A549 (cell line): ENCODE measurements around the gene CMTR2. TPM values are rescaled to one million over a fixed set of nuclear protein-coding genes. Genes with fewer than 3 reads are reported as not detected.

Source experiments
- ATAC-seq, 2 experiments: fragments of 200-7000 bp in 1 of 2; fragments of >200 bp in 1 of 2; cut with Nextera tagmentation in 1 of 2; cut with Tn5 transposase in 1 of 2; 3 replicates each; pipeline versions ENCODE4 v1.8.0 to v1.9.1; 2018 to 2020; ENCODE audit warnings: mild to moderate bottlenecking in 1 of 2, moderate library complexity in 1 of 2
- CTCF ChIA-PET: fragments of 300-600 bp; sonication (Branson Sonifier 250); formaldehyde crosslinking; extraction: SDS; loops from one replicate; lab custom pipeline; 2021; ENCODE audit warnings: antibody characterized with exemption, inconsistent platforms; lab: Yijun Ruan, JAX
- POLR2A ChIA-PET: fragments of 350-600 bp; formaldehyde crosslinking; extraction: SDS; loops from one replicate; lab custom pipeline; 2021; ENCODE audit warnings: antibody characterized with exemption, inconsistent platforms; lab: Yijun Ruan, JAX
- DNase-seq, 2 experiments: peaks; one replicate each; pipeline versions ENCODE4 v3.0.0 to v3.0.0-alpha.2; 2011 to 2016; ENCODE audit warnings: low read depth in 1 of 2, low spot score in 1 of 2
- FAIRE-seq: peaks from 2 replicates; lab custom pipeline; 2011; peaks lifted over from hg19 to GRCh38; lab: Jason Lieb, UNC
- H3K27ac ChIP-seq, 2 experiments: fragments of >200 bp; sonication (Bioruptor Twin); formaldehyde crosslinking; 3 replicates each; pipeline ENCODE4 v1.5.1; 2016 to 2017
- H3K4me1 ChIP-seq: fragments of >200 bp; sonication (Bioruptor Twin); formaldehyde crosslinking; 3 replicates; pipeline ENCODE4 v1.6.1; 2016
- H3K4me2 ChIP-seq: fragments of >200 bp; sonication (Bioruptor Twin); formaldehyde crosslinking; 3 replicates; pipeline ENCODE4 v1.6.1; 2016
- H3K4me3 ChIP-seq: fragments of >200 bp; sonication (Bioruptor Twin); formaldehyde crosslinking; 3 replicates; pipeline ENCODE4 v1.5.1; 2016
- H3K9me3 ChIP-seq: fragments of >200 bp; sonication (Bioruptor Twin); formaldehyde crosslinking; 3 replicates; pipeline ENCODE4 v1.6.1; 2016
- BCL3 ChIP-seq: fragments of >200 bp; sonication (Bioruptor Twin); formaldehyde crosslinking; IDR thresholded peaks from 3 replicates; pipeline ENCODE4 v1.6.1; 2016
- CHD2 ChIP-seq: fragments of 150-350 bp; IDR thresholded peaks from 2 replicates; pipeline ENCODE4 v1.6.1; 2014; ENCODE audit warnings: low read length; ENCODE audit not compliant: partially characterized antibody
- CHD4 ChIP-seq: fragments of 200-600 bp; sonication (generic); IDR thresholded peaks from 2 replicates; pipeline ENCODE4 v1.6.1; 2016; ENCODE audit warnings: antibody characterized with exemption, mild to moderate bottlenecking, borderline replicate concordance
- FOSB ChIP-seq: fragments of 250-450 bp; sonication (Bioruptor Pico); IDR thresholded peaks from 2 replicates; pipeline ENCODE4 v1.5.0; 2020; ENCODE audit warnings: mild to moderate bottlenecking, moderate library complexity
- HDAC2 ChIP-seq: fragments of 200-600 bp; sonication (generic); IDR thresholded peaks from 2 replicates; pipeline ENCODE4 v1.6.1; 2016
- HEYL ChIP-seq: fragments of 250-450 bp; sonication (Bioruptor Pico); IDR thresholded peaks from 2 replicates; pipeline ENCODE4 v1.8.0; 2021; ENCODE audit warnings: mild to moderate bottlenecking, moderate library complexity
- HOXB5 ChIP-seq: fragments of 250-450 bp; sonication (Bioruptor Pico); IDR thresholded peaks from 2 replicates; pipeline ENCODE4 v1.5.0; 2020; ENCODE audit warnings: mild to moderate bottlenecking, moderate library complexity
- KDM5A ChIP-seq: fragments of 200-600 bp; sonication (generic); IDR thresholded peaks from 2 replicates; pipeline ENCODE4 v1.6.1; 2016; ENCODE audit warnings: antibody characterized with exemption, mild to moderate bottlenecking
- MAFK ChIP-seq: fragments of 450-650 bp; IDR thresholded peaks from 2 replicates; pipeline ENCODE4 v1.6.1; 2014; ENCODE audit not compliant: partially characterized antibody
- PHF8 ChIP-seq: fragments of 200-600 bp; sonication (generic); IDR thresholded peaks from 2 replicates; pipeline ENCODE4 v1.6.1; 2016; ENCODE audit warnings: low read depth, mild to moderate bottlenecking, antibody characterized with exemption, moderate library complexity, borderline replicate concordance
- POLR2AphosphoS2 ChIP-seq: conservative IDR thresholded peaks from 2 replicates; pipeline ENCODE4 v1.6.1; 2012; ENCODE audit warnings: low read length, improper control_type of control experiment, inconsistent platforms
- RCOR1 ChIP-seq: fragments of 150-350 bp; IDR thresholded peaks from 2 replicates; pipeline ENCODE4 v1.6.1; 2014; ENCODE audit warnings: antibody characterized with exemption, low read length, low read depth
- SREBF2 ChIP-seq: fragments of 450-650 bp; IDR thresholded peaks from 2 replicates; pipeline ENCODE4 v1.6.1; 2014; ENCODE audit warnings: mild to moderate bottlenecking, moderate library complexity
- WGBS: methylation state at CpG from one replicate; pipeline ENCODE4 v1.1.6; 2017; ENCODE audit errors: missing lambda C conversion rate; 5-methylcytosine and 5-hydroxymethylcytosine counted together
- polyA plus RNA-seq, 4 experiments: library from polyadenylated mRNA; depleted of rRNA in 3 of 4; stranded (reverse); fragments of >200 nt; fragmentation: RNase III in 1 of 4; extraction: RNeasy Plus Mini Kit Qiagen cat#74134 plus additional on column Dnase treatment in 1 of 4; gene quantifications; 2 replicates in 3 of 4; 3 replicates in 1 of 4; pipeline ENCODE4 v1.2.3, GENCODE V29; 2011 to 2017
- TF ChIP-seq, protein P1 (sequence below): fragments of 200-600 bp; sonication (generic); IDR thresholded peaks from 2 replicates; pipeline ENCODE4 v1.6.1; 2016; ENCODE audit warnings: antibody characterized with exemption, mild to moderate bottlenecking, moderate library complexity
- TF ChIP-seq, protein P2 (sequence below): fragments of >200 bp; sonication (Bioruptor Twin); formaldehyde crosslinking; IDR thresholded peaks from 2 replicates; pipeline ENCODE4 v1.6.1; 2016

CMTR2 gene
- polyA plus RNA-seq, 2 of the 4 experiments (the other 2 are of a cell fraction): 16.9 to 34.9 TPM

DNA sequence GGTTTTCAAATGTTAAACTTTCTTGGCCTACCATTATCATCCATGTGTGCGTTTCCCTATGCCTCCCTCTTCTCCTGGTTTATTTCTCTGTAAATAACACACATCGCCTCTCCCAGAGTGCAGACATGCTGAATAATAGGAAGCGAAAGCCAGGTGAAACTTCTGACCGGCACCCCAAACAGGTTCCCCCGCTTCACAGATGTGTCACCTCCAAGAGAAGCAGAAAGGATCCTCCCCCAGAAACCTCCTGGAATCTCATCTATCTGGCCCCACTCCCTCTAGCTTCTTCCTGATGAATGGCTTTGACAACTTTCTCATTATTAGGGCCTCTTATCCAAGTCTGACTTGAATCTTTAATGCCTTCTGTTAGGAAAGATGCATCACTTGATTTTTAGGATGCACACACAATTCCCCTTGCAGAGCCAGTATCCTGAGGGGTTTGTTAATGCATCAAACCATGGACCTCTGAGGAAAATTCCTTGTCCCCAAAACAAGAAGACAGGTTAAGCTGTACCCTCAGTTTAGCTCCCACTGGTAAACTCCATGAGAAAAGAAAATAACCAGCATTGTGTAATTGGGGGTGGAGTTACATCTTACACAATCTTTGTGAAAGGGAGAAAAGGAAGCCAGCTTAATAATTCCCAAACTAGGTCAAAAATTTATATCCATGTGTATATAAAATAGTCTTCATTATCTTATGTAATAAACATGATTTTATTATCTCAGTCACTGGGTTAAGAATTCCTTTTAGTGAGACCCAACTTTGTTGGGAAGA, 38.6 kb downstream of the CMTR2 start:
- WGBS: 29% methylated on average over 5 of the region's 5 CpGs
- DNase-seq: no peak
- H3K27ac ChIP-seq: no peak overlapping the region
- ATAC-seq: no peak
- no peaks in the 10 kb centered on the region for H3K9me3 ChIP-seq
- no peaks in the 10 kb centered on the region for H3K4me1 ChIP-seq
- FAIRE-seq: no peak
- POLR2A ChIA-PET: no interaction called here
- TF ChIP-seq FOSB (CRISPR knock-in tag) (no peak), HOXB5 (CRISPR knock-in tag) (no peak)
- TF ChIP-seq, all 56 proteins: peak for 0
- CTCF ChIA-PET: interaction anchor here (1.2 to 1.6 kb wide), 3 partner anchors 11 to 108 kb away, joined by 3 to 4 read pairs (median 3); partner anchors contain the start of gene CALB2
- Histone ChIP-seq H3K4me2 (no peak overlapping the region), H3K4me3 (no peak overlapping the region)

DNA sequence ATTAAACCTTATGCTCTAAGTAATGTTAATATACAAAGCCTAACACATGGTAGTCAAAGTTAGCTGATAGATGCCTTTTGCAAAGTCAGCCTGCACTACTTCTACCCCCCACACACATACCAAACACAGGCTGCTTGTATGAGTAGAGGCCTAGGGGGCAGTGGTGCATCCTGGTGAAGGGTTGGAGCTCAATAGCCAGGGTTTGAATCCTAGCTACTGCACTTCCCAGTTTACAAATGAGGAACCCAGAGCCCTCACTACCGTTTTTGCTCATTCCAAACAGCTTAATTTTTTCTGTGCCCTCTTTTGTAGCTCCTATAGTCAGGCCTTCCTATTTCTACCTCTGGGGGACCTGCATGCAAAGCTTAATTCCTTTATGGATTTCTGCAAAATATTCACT, 39.8 kb downstream of the CMTR2 start:
- POLR2A ChIA-PET: no interaction called here
- TF ChIP-seq SREBF2: no peak
- TF ChIP-seq, protein P1, sequence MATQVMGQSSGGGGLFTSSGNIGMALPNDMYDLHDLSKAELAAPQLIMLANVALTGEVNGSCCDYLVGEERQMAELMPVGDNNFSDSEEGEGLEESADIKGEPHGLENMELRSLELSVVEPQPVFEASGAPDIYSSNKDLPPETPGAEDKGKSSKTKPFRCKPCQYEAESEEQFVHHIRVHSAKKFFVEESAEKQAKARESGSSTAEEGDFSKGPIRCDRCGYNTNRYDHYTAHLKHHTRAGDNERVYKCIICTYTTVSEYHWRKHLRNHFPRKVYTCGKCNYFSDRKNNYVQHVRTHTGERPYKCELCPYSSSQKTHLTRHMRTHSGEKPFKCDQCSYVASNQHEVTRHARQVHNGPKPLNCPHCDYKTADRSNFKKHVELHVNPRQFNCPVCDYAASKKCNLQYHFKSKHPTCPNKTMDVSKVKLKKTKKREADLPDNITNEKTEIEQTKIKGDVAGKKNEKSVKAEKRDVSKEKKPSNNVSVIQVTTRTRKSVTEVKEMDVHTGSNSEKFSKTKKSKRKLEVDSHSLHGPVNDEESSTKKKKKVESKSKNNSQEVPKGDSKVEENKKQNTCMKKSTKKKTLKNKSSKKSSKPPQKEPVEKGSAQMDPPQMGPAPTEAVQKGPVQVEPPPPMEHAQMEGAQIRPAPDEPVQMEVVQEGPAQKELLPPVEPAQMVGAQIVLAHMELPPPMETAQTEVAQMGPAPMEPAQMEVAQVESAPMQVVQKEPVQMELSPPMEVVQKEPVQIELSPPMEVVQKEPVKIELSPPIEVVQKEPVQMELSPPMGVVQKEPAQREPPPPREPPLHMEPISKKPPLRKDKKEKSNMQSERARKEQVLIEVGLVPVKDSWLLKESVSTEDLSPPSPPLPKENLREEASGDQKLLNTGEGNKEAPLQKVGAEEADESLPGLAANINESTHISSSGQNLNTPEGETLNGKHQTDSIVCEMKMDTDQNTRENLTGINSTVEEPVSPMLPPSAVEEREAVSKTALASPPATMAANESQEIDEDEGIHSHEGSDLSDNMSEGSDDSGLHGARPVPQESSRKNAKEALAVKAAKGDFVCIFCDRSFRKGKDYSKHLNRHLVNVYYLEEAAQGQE: no peak
- TF ChIP-seq, protein P2, sequence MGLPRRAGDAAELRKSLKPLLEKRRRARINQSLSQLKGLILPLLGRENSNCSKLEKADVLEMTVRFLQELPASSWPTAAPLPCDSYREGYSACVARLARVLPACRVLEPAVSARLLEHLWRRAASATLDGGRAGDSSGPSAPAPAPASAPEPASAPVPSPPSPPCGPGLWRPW: no peak
- TF ChIP-seq, all 56 proteins: peak for 0
- CTCF ChIA-PET: interaction anchor here (1.2 to 1.6 kb wide), 4 partner anchors 10 to 110 kb away, joined by 3 to 4 read pairs (median 4); partner anchors contain the start of gene CALB2
- Histone ChIP-seq H3K4me3 (no peak overlapping the region), H3K27ac (no peak overlapping the region), H3K4me1 (no peaks in the 10 kb centered on the region), H3K4me2 (no peak overlapping the region), H3K9me3 (no peaks in the 10 kb centered on the region)
- DNase-seq: no peak
- WGBS: 0% methylated on average over 1 of the region's 1 CpG
- no peak for ATAC-seq
- no peak for FAIRE-seq

- no peak for ATAC-seq
- Histone ChIP-seq H3K4me3 (no peak overlapping the region), H3K9me3 (no peaks in the 10 kb centered on the region), H3K27ac (no peak overlapping the region), H3K4me2 (no peak overlapping the region), H3K4me1 (no peaks in the 10 kb centered on the region)
- no peak for DNase-seq
- CTCF ChIA-PET: interaction anchor here (0.7 to 1.0 kb wide), 2 partner anchors 60 to 318 kb away, joined by 3 to 4 read pairs; no protein-coding TSS in a partner anchor
- WGBS: 22% methylated on average over 7 of the region's 7 CpGs
- POLR2A ChIA-PET: no interaction called here
- no peak for FAIRE-seq
- TF ChIP-seq POLR2AphosphoS2 (no peak), RCOR1 (no peak), HEYL (CRISPR knock-in tag) (no peak), HOXB5 (CRISPR knock-in tag) (no peak), BCL3 (no peak), PHF8 (no peak), CHD2 (no peak), HDAC2 (no peak), CHD4 (no peak), MAFK (no peak), KDM5A (no peak)
- TF ChIP-seq, all 56 proteins: peak for 0
Observed at GRCh38 chr16:71247478-71247877, 41.7 kb downstream of the CMTR2 start.
